ENCODE data around the gene LMO7.

LMO7 gene

GRCh38 chr13:75635828-75636435 is at the start of gene LMO7:
TSS of gene LMO7 (plus strand) at chr13:75636330. CDS start at chr13:75636658, 328 bp downstream.
- peak; percentile 70 for DNase-seq

GRCh38 chr13:75587679-75588078 is 48.5 kb upstream of the LMO7 start:
- no peak for DNase-seq

GRCh38 chr13:75596657-75597182 is 39.4 kb upstream of the LMO7 start:
- DNase-seq: no peak

- DNase-seq: no peak
Measured at GRCh38 chr13:75600371-75600770, 35.8 kb upstream of the LMO7 start.

GRCh38 chr13:75603038-75603437 is 33.1 kb upstream of the LMO7 start:
- no peak for DNase-seq

GRCh38 chr13:75607447-75607846 is 28.7 kb upstream of the LMO7 start:
- DNase-seq: no peak

- no peak for DNase-seq
Measured at GRCh38 chr13:75610466-75610865, 25.7 kb upstream of the LMO7 start.

GRCh38 chr13:75612354-75612753 is 23.8 kb upstream of the LMO7 start:
- DNase-seq: no peak

- no peak for DNase-seq
Measured at GRCh38 chr13:75617230-75617629, 18.9 kb upstream of the LMO7 start.

GRCh38 chr13:75618308-75618707 is 17.8 kb upstream of the LMO7 start:
- no peak for DNase-seq

- DNase-seq: no peak
Measured at GRCh38 chr13:75620020-75620419, 16.1 kb upstream of the LMO7 start.

- DNase-seq: no peak
Measured at GRCh38 chr13:75621147-75621546, 15.0 kb upstream of the LMO7 start.

GRCh38 chr13:75628801-75629200 is 7.3 kb upstream of the LMO7 start:
- DNase-seq: no peak

- no peak for DNase-seq
Measured at GRCh38 chr13:75633285-75633684, 2.8 kb upstream of the LMO7 start.

- no peak for DNase-seq
Measured at GRCh38 chr13:75635101-75635827, 866 bp upstream of the LMO7 start.

GRCh38 chr13:75636436-75637180 is 478 bp downstream of the LMO7 start:
- DNase-seq: no peak

- DNase-seq: no peak
Measured at GRCh38 chr13:75637181-75637750, 1.1 kb downstream of the LMO7 start.

- no peak for DNase-seq
Measured at GRCh38 chr13:75639454-75639853, 3.3 kb downstream of the LMO7 start.

- DNase-seq: no peak
Measured at GRCh38 chr13:75641026-75641425, 4.9 kb downstream of the LMO7 start.

GRCh38 chr13:75643182-75643581 is 7.1 kb downstream of the LMO7 start:
- DNase-seq: no peak

- no peak for DNase-seq
Measured at GRCh38 chr13:75643693-75644092, 7.6 kb downstream of the LMO7 start.

GRCh38 chr13:75645141-75645540 is 9.0 kb downstream of the LMO7 start:
- DNase-seq: no peak

- no peak for DNase-seq
Measured at GRCh38 chr13:75647126-75647784, 11.1 kb downstream of the LMO7 start.
